Peyer's patch (tissue), 4 donors: Measurements from ENCODE around the gene ELFN1. TPM values are rescaled to one million over a fixed set of nuclear protein-coding genes. Genes with fewer than 3 reads are reported as not detected.

Source experiments
- DNase-seq, 3 donors: peaks; one replicate each; pipeline ENCODE4 v3.0.0-alpha.2; 2017 to 2019
- H3K27ac ChIP-seq, 4 donors: fragments of 200-600 bp; sonication (generic); one replicate each; pipeline ENCODE4 v1.5.1; 2016 to 2019
- H3K27me3 ChIP-seq, 2 donors: fragments of 200-600 bp; sonication (generic); one replicate each; pipeline ENCODE4 v1.5.1; 2019
- H3K36me3 ChIP-seq, 3 donors: fragments of 200-600 bp; sonication (generic); one replicate each; pipeline ENCODE4 v1.5.1; 2016 to 2019
- H3K4me1 ChIP-seq, 4 donors: fragments of 200-600 bp; sonication (generic); one replicate each; pipeline ENCODE4 v1.5.1; 2016 to 2019
- H3K4me3 ChIP-seq, 4 donors: fragments of 200-600 bp; sonication (generic); 1 replicate in 3 of 4; 2 replicates in 1 of 4; pipeline ENCODE4 v1.5.1; 2016 to 2019; ENCODE audit warnings: mild to moderate bottlenecking in 1 of 4
- H3K9me3 ChIP-seq, 4 donors: fragments of 200-600 bp; sonication (generic); one replicate each; pipeline ENCODE4 v1.5.1; 2016 to 2019; ENCODE audit warnings: mild to moderate bottlenecking in 1 of 4
- POLR2A ChIP-seq, 2 donors: fragments of 450-650 bp; IDR thresholded peaks; one replicate each; pipeline ENCODE4 v1.5.1; 2017; ENCODE audit warnings: antibody characterized with exemption in 2 of 2, mild to moderate bottlenecking in 2 of 2, moderate library complexity in 2 of 2
- total RNA-seq, 4 donors: library from RNA; depleted of rRNA; stranded (reverse); fragments of >200 nt; gene quantifications; one replicate each; pipeline ENCODE4 v1.1.0, GENCODE V29; 2016
- TF ChIP-seq, protein P1 (sequence below), 6 experiments: fragments of 450-650 bp in 4 of 6; fragments of 200-600 bp in 2 of 6; sonication (generic) in 1 of 6; IDR thresholded peaks; one replicate each; pipeline ENCODE4 v1.5.1; 2017 to 2019; ENCODE audit warnings: antibody characterized with exemption in 6 of 6, mild to moderate bottlenecking in 3 of 6, moderate library complexity in 1 of 6

The ELFN1 gene
- total RNA-seq, 4 donors from 2014 or later: 0.80 TPM; not detected in 3

DNA sequence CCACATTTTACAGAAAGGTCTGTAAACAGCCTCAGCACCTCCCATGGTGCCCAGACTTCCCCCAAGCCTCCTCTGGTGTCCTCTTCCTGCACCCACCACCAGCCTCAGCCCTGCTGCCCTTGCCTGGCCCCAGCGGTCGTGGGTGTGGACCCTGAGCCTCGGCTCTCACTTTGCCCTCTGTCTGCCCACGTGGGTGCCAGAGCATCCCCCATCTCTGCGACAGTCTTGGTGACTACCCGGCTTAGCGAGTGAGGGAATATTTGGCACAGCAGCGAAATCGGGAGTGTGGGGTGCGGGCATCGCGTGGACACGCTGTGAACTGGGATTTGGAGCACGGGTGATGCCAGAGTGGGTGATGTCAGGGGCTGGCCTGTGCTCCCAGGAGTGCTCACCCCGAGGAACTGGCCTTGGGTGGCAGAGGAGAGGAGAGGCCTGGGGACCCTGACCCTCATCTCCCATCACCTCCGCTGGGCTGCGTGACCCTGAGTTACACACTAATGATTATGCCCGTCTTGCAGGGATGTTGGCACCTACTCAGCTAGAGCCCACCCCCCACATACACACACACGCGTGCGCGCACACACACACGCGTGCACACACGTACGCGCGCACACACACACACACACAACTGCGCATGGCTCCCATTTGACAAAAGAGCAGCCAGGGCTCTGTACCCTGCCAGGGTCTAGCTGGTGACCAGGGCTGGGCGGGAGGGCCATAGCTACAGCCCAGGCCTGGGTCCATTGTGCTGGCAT, 8.7 kb downstream of the ELFN1 start:
- Histone ChIP-seq H3K4me1 (no peaks in the 10 kb centered on the region), H3K4me3 (no peak overlapping the region), H3K9me3 (peaks cover 0 to under 1% (median 0%) of the 10 kb centered on the region in 4 donors), H3K27ac (no peak overlapping the region), H3K36me3 (no peaks in the 10 kb centered on the region), H3K27me3 (no peaks in the 10 kb centered on the region)
- DNase-seq: peak in 1 of 3 donors; percentile 32
- TF ChIP-seq, protein P1, sequence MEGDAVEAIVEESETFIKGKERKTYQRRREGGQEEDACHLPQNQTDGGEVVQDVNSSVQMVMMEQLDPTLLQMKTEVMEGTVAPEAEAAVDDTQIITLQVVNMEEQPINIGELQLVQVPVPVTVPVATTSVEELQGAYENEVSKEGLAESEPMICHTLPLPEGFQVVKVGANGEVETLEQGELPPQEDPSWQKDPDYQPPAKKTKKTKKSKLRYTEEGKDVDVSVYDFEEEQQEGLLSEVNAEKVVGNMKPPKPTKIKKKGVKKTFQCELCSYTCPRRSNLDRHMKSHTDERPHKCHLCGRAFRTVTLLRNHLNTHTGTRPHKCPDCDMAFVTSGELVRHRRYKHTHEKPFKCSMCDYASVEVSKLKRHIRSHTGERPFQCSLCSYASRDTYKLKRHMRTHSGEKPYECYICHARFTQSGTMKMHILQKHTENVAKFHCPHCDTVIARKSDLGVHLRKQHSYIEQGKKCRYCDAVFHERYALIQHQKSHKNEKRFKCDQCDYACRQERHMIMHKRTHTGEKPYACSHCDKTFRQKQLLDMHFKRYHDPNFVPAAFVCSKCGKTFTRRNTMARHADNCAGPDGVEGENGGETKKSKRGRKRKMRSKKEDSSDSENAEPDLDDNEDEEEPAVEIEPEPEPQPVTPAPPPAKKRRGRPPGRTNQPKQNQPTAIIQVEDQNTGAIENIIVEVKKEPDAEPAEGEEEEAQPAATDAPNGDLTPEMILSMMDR (IDR thresholded peaks at IDR 0.05): no peak
- no peak for TF ChIP-seq POLR2A (IDR thresholded peaks at IDR 0.05)

DNA sequence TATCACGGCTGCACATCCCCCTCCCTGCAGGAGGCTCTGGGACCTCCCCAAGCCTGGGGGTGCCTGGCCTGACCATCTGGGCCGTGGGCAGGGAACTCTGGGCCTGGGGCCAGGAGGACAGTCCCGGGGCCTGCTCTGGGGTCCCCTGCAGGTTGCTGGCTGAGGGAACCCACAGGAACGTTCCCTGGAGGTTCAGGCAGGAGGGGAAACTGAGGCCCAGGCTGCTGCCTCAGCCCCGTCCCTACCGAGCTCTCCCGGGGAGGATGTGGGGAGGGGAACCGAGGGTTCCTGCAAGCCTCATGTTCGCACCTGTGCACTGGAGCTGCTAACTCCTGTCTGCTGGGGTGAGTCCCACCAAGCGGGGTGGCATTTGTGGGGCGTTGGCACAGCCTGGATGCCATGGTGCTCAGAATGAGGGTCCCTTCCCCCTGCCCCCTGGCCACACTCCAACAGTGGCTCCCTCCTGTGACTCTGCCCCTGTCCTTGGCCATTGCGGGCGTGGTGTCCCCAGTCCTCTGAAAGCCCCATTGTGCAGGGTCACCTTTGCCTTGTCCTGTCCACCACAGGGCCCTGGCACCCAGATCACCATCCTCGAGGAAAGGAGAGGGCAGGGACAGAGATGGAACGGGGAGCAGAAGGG, 9.4 kb downstream of the ELFN1 start:
- H3K9me3 ChIP-seq: peaks cover 0 to 3% (median 0%) of the 10 kb centered on the region in 4 donors
- H3K4me1 ChIP-seq: no peaks in the 10 kb centered on the region
- H3K4me3 ChIP-seq: no peak overlapping the region
- no peaks in the 10 kb centered on the region for H3K27me3 ChIP-seq
- DNase-seq: peak in 1 of 3 donors; percentile 35
- TF ChIP-seq, protein P1 (IDR thresholded peaks at IDR 0.05): no peak
- no peak for TF ChIP-seq POLR2A (IDR thresholded peaks at IDR 0.05)
- no peaks in the 10 kb centered on the region for H3K36me3 ChIP-seq
- no peak overlapping the region for H3K27ac ChIP-seq

DNA sequence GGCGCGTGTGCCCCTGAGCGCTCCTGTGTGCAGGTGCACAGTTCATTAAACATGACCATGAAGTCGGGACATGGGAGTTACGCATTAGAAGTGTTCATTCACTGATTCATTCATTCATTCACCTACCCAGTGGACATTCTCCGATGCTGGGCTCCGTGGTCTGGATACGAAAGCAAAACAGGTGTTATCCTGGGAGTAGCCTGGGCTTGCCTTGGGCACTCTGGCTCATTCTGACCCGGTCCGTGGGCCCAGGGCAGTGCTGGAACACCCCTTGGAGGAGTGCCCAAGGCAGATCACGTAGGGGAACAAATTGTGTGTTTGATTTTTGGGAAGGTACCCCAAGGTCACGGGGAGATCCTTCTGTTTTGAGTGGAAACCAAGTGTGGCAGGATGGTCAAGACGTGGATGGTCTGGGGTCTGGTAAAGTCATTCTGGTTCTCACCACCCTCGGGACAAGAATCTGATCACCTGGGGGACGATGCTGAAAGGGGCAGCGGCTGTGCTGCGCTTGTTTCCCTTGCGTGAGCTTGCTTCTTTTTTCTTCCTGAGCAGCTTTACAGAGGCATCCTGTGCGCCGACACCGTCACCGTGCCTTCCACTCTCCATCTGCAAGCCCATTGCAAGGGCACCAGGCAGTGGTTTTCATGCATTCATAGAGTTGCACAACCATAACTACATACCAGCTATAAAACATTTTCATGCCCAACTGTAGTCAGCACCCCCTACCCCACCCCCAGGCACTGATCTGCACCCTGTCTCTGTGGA, 10.1 kb downstream of the ELFN1 start:
- no peaks in the 10 kb centered on the region for H3K36me3 ChIP-seq
- TF ChIP-seq POLR2A (IDR thresholded peaks at IDR 0.05): no peak
- TF ChIP-seq, protein P1 (IDR thresholded peaks at IDR 0.05): no peak
- H3K4me1 ChIP-seq: no peaks in the 10 kb centered on the region
- H3K27me3 ChIP-seq: no peaks in the 10 kb centered on the region
- peak in 1 of 3 donors; percentile 29 for DNase-seq
- H3K27ac ChIP-seq: no peak overlapping the region
- H3K9me3 ChIP-seq: peaks cover 0 to 4% (median 0%) of the 10 kb centered on the region in 4 donors
- H3K4me3 ChIP-seq: no peak overlapping the region

DNA sequence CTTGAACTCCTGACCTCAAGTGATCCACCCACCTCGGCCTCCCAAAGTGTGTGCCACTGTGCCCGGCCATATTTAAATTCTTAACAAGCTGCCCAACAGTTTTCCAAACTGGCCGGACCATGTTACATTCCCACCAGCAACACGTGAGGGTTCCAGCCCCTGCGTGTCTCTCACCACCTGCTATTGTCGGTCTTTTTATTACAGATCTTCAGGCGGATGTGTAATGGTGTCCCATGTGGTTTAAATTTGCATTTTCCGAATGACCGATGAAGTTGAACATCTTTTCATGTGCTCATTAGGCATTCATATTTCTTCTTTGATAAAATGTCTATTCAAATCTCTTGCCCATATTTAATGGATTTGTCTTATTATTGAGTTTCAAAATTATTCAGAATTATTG, 11.5 kb downstream of the ELFN1 start:
- Histone ChIP-seq H3K27me3 (no peaks in the 10 kb centered on the region), H3K4me1 (no peaks in the 10 kb centered on the region), H3K9me3 (peaks cover 0 to 5% (median 0%) of the 10 kb centered on the region in 4 donors), H3K27ac (no peak overlapping the region), H3K36me3 (no peaks in the 10 kb centered on the region), H3K4me3 (no peak overlapping the region)
- TF ChIP-seq, protein P1 (IDR thresholded peaks at IDR 0.05): no peak
- no peak for TF ChIP-seq POLR2A (IDR thresholded peaks at IDR 0.05)
- peak in 1 of 3 donors; percentile 14 for DNase-seq

DNA sequence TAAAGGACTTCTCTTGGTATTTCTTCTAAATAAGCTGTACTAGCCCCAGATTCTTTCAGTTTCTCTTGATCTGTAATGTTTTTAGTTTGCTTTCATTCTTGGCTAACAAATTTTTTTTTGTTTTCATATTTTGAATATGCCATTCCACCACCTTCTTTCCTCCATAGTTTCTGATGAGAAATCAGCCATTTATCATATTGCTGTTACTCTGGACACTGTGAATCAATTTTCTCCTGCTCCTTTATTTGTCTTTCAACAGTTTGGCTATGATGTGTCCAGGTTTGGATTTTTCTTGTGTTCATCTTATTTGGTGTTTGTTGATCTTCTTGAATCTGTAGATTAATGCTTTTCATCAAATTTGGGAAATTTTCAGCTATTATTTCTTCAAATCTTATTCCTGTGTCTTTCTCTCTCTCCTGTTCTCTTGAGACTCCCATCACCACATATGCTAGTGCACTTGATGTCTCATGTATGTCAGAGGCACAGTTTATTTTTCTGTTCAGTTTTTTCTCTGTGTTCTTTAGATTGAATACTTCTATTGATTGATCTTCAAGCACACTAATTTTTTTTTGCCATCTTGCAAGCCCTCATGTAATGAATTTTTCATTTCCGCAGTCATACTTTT, 15.0 kb downstream of the ELFN1 start:
- DNase-seq: no peak
- H3K36me3 ChIP-seq: no peaks in the 10 kb centered on the region
- H3K27me3 ChIP-seq: no peaks in the 10 kb centered on the region
- no peak overlapping the region for H3K4me3 ChIP-seq
- TF ChIP-seq, protein P1 (IDR thresholded peaks at IDR 0.05): no peak
- TF ChIP-seq POLR2A (IDR thresholded peaks at IDR 0.05): no peak
- H3K27ac ChIP-seq: no peak overlapping the region
- H3K9me3 ChIP-seq: peaks cover 0 to 5% (median 0%) of the 10 kb centered on the region in 4 donors
- H3K4me1 ChIP-seq: no peaks in the 10 kb centered on the region
